ENCODE data around the gene CENPK. TPM values are rescaled to one million over a fixed set of nuclear protein-coding genes. Genes with fewer than 3 reads are reported as not detected.

The CENPK gene, protein sequence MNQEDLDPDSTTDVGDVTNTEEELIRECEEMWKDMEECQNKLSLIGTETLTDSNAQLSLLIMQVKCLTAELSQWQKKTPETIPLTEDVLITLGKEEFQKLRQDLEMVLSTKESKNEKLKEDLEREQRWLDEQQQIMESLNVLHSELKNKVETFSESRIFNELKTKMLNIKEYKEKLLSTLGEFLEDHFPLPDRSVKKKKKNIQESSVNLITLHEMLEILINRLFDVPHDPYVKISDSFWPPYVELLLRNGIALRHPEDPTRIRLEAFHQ
- total RNA-seq (2011; cell fraction: chromatin; rRNA removed; ENCODE audit: low replicate concordance): 116 and 225 TPM in 2 replicates
- 32.7 and 47.1 TPM in 2 replicates for total RNA-seq (2011; cell fraction: nucleolus; rRNA removed)
- 134 and 222 TPM in 2 replicates for total RNA-seq (2011; cell fraction: nucleoplasm; rRNA removed)
- total RNA-seq (2014; rRNA removed): 29.3 and 30.8 TPM in 2 replicates
- 69.0 and 80.2 TPM in 2 replicates for total RNA-seq (2014; rRNA removed; fragmentation: Illumina TruSeq; extraction: Trizol)
- total RNA-seq (2015; rRNA removed; fragmentation: Illumina TruSeq; extraction: Trizol): 53.1 and 55.0 TPM in 2 replicates
- 40.2 and 46.9 TPM in 2 replicates for total RNA-seq (2021)
- 46.0 and 69.3 TPM in 2 replicates for polyA plus RNA-seq (2011; rRNA removed)
- polyA plus RNA-seq (2011; cell fraction: cytosol; rRNA removed): 5.9 and 21.3 TPM in 2 replicates
- polyA plus RNA-seq (2011; cell fraction: nucleus; rRNA removed): 63.7 and 69.3 TPM in 2 replicates
- polyA plus RNA-seq (2012): 33.8 and 34.9 TPM in 2 replicates
- polyA plus RNA-seq (2014; fragmentation: Illumina TruSeq; extraction: Trizol): 52.0 and 60.3 TPM in 2 replicates
- 100 to 1,000 TPM; 121 to 134 TPM for polyA plus RNA-seq (2014; fragmentation: Nextera tagmentation; extraction: Ambion mirVana)
- polyA plus RNA-seq (2014; rRNA removed): 62.6 and 72.3 TPM in 2 replicates
- polyA minus RNA-seq (2011; rRNA and poly(A)+ RNA removed): 50.1 and 64.2 TPM in 2 replicates
- polyA minus RNA-seq (2011; cell fraction: cytosol; rRNA and poly(A)+ RNA removed): 11.9 and 18.1 TPM in 2 replicates
- 77.8 and 90.7 TPM in 2 replicates for polyA minus RNA-seq (2011; cell fraction: nucleus; rRNA and poly(A)+ RNA removed)
- percentile 90 among the genes with signal in this experiment for Bru-seq, nascent RNA
- BruChase-seq, experiment 1, labeled RNA remaining after a 2-hour chase: percentile 93 among the genes with signal in this experiment
- BruChase-seq, experiment 2, labeled RNA remaining after a 6-hour chase: percentile 93 among the genes with signal in this experiment
- long read RNA-seq, experiment 1, transcript CENPK-208 (11 exons, 1,586 nt): minor isoform, 5 of 126 reads
- long read RNA-seq, experiment 1, transcript CENPK-202 (11 exons, 1,734 nt): major isoform, 43 of 126 reads
- long read RNA-seq, experiment 1, transcript CENPK-215 (11 exons, 1,697 nt): minor isoform, 24 of 126 reads
- long read RNA-seq, experiment 1, partial matches to known transcripts: 9 of 126 reads
- long read RNA-seq, experiment 1, other reads (novel, unspliced or antisense): 40 of 126 reads
- long read RNA-seq, experiment 2, partial matches to known transcripts: 1 of 13 reads
- long read RNA-seq, experiment 2, other reads (novel, unspliced or antisense): 11 of 13 reads
- long read RNA-seq, experiment 3, transcript CENPK-215 (11 exons, 1,697 nt): minor isoform, 6 of 47 reads
- long read RNA-seq, experiment 3, transcript CENPK-202 (11 exons, 1,734 nt): major isoform, 12 of 47 reads
- long read RNA-seq, experiment 3, partial matches to known transcripts: 16 of 47 reads
- long read RNA-seq, experiment 3, other reads (novel, unspliced or antisense): 12 of 47 reads

DNA sequence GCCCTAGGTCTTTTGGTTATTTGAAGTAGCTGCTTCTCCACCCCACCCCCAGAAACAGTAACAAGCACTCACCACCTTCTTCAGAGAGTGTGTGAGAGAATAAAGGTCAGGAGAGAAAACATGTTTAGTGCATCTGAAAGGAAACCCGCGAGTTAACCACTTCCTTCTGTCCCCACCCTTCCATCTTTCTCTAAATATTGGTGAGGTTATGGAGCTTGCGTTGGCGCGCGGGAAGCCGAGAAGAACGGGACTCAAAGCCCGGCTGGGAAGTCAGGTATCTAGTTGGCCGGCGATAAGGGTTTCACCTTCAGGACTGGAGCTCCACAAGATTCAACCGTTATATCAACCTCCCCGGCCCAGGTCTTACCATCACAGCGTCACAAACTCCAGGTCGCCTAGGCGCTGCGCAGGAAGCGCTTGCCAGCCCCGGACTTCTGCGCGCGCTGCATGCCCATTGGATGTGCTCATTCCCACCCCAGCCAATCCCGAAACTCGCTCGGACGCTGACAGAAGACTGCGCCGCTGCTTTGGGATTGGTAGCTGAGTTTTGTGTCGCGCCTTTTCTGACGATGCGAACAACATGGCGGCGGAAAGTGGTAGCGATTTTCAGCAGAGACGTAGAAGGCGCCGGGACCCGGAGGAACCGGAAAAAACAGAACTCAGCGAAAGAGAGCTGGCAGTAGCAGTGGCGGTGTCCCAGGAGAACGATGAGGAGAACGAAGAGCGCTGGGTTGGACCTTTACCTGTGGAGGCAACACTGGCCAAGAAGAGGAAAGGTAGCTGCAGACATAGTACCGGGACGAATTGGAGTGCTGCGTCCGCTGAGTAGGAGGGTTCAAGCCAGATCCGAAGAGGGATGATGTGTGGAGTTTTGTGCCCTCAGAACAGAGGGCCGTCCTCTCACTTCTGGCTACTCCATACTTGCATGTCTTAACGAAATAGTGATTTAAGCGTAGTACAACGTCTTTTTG is at the start of gene CENPK, which contains the start of gene PPWD1:
Gene CENPK, minus strand, starts transcription at position 438 of the 971 bp plus-strand sequence. CDS start 8,261 bp downstream, outside the sequence.
Gene PPWD1, plus strand, starts transcription at position 566 of the 971 bp plus-strand sequence. Its CDS starts 15 bp downstream, at position 581.
- peaks cover 71% of the 10 kb centered on the region for H3K79me2 ChIP-seq (ENCODE audit: control insufficient read depth, insufficient read depth, low read length)
- no peaks in the 10 kb centered on the region for H3K27me3 ChIP-seq (ENCODE audit: control insufficient read depth in 2 of 2, insufficient read depth in 2 of 2, low read length in 2 of 2)
- H3K9ac ChIP-seq (ENCODE audit: insufficient read depth in 1 of 2, low read depth in 2 of 2, low read length in 2 of 2): peak within 1 kb of the TSS; percentile 93 to 96
- peak; percentile 99 for ATAC-seq
- peaks cover 44% of the 10 kb centered on the region; the same call in 2 of the 3 replicates for H3K36me3 ChIP-seq (ENCODE audit: control insufficient read depth, insufficient read depth, low read length)
- peak within 1 kb of the TSS; percentile 78 for H3K4me3 ChIP-seq
- DNase-seq (ENCODE audit: extremely low read depth in 1 of 4, low spot score in 3 of 4): peak; percentile 92 to 97 (median 94)
- under 1% methylated on average over 54 of the region's 54 CpGs for WGBS (ENCODE audit: insufficient coverage, low coverage, missing lambda C conversion rate)
- H2AFZ ChIP-seq (ENCODE audit: low read depth, low read length): peak within 1 kb of the TSS; percentile 100
- in situ Hi-C loops (cut with MboI) (no loop called here), intact Hi-C loops (cut with micrococcal nuclease) (loop anchor here (5.0 kb wide), 2 partner anchors 81 to 159 kb away; partner anchors contain the start of genes ADAMTS6, NLN and SGTB)
- peak within 1 kb of the TSS; percentile 96 for H3K4me2 ChIP-seq (ENCODE audit: insufficient read depth, low read length)
- TSS peak; percentile 67 for BruUV-seq (replicated peaks)
- ChIA-PET CTCF (ENCODE audit: low intra/inter-chr PET ratio) (no interaction called here), POLR2A (interaction anchor here (0.7 to 3.2 kb wide), 23 partner anchors 10 to 309 kb away, joined by 3 to 15 read pairs (median 3); partner anchors contain the start of genes ADAMTS6 and TRIM23)
- no peaks in the 10 kb centered on the region for H3K9me3 ChIP-seq (replicated peaks; ENCODE audit: control insufficient read depth, insufficient read depth, low read depth, low read length)
- no peaks in the 10 kb centered on the region for H4K20me1 ChIP-seq (replicated peaks; ENCODE audit: control insufficient read depth, insufficient read depth, low read length)
- H3K4me1 ChIP-seq (replicated peaks in 1 of 2; ENCODE audit: control insufficient read depth in 2 of 2, insufficient read depth in 2 of 2, low read length in 2 of 2): no peaks in the 10 kb centered on the region; a peak in 1 of 5 replicates
- H3K9me1 ChIP-seq (ENCODE audit: control insufficient read depth, insufficient read depth, low read length): no peaks in the 10 kb centered on the region
- H3K27ac ChIP-seq (ENCODE audit: extremely low read depth, low read depth, low read length): peak within 1 kb of the TSS; percentile 96
- FAIRE-seq: peak; percentile 97
- TF ChIP-seq NCOA4 (IDR thresholded peaks at IDR 0.05; ENCODE audit: partially characterized antibody): peak; percentile 20
- TF ChIP-seq, protein P1, sequence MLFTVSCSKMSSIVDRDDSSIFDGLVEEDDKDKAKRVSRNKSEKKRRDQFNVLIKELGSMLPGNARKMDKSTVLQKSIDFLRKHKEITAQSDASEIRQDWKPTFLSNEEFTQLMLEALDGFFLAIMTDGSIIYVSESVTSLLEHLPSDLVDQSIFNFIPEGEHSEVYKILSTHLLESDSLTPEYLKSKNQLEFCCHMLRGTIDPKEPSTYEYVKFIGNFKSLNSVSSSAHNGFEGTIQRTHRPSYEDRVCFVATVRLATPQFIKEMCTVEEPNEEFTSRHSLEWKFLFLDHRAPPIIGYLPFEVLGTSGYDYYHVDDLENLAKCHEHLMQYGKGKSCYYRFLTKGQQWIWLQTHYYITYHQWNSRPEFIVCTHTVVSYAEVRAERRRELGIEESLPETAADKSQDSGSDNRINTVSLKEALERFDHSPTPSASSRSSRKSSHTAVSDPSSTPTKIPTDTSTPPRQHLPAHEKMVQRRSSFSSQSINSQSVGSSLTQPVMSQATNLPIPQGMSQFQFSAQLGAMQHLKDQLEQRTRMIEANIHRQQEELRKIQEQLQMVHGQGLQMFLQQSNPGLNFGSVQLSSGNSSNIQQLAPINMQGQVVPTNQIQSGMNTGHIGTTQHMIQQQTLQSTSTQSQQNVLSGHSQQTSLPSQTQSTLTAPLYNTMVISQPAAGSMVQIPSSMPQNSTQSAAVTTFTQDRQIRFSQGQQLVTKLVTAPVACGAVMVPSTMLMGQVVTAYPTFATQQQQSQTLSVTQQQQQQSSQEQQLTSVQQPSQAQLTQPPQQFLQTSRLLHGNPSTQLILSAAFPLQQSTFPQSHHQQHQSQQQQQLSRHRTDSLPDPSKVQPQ (CRISPR knock-in tag; IDR thresholded peaks at IDR 0.05; ENCODE audit: borderline replicate concordance): no peak
- TF ChIP-seq ZNF253 (CRISPR knock-in tag; conservative IDR thresholded peaks at IDR 0.05): no peak
- TF ChIP-seq, protein P2, sequence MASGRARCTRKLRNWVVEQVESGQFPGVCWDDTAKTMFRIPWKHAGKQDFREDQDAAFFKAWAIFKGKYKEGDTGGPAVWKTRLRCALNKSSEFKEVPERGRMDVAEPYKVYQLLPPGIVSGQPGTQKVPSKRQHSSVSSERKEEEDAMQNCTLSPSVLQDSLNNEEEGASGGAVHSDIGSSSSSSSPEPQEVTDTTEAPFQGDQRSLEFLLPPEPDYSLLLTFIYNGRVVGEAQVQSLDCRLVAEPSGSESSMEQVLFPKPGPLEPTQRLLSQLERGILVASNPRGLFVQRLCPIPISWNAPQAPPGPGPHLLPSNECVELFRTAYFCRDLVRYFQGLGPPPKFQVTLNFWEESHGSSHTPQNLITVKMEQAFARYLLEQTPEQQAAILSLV (tag; IDR thresholded peaks at IDR 0.05): no peak
- peak in 1 of 2 experiments; percentile 69; a peak in 2 of 4 replicates for TF ChIP-seq HDAC1 (IDR thresholded peaks at IDR 0.05)
- TF ChIP-seq NUFIP1 (IDR thresholded peaks at IDR 0.05; ENCODE audit: partially characterized antibody): no peak
- peak; percentile 25; the same call in 1 of the 2 replicates for TF ChIP-seq EP300 (IDR thresholded peaks at IDR 0.05; ENCODE audit: low read length)

Measured in K562 (cell line).